HG03432 (cell line): ENCODE results near the gene PIBF1.
"Not testable (repeated sequence)": the region's sequence is repeated elsewhere in the genome, so short reads cannot be mapped to it uniquely, and the experiment has no call there.

ENCODE experiments used
- ATAC-seq: cut with Tn5 transposase; IDR thresholded peaks from one replicate; pipeline ENCODE4 v1.9.1; 2021; ENCODE audit warnings: mild to moderate bottlenecking, moderate library complexity; ENCODE audit not compliant: unreplicated experiment

PIBF1 gene

DNA sequence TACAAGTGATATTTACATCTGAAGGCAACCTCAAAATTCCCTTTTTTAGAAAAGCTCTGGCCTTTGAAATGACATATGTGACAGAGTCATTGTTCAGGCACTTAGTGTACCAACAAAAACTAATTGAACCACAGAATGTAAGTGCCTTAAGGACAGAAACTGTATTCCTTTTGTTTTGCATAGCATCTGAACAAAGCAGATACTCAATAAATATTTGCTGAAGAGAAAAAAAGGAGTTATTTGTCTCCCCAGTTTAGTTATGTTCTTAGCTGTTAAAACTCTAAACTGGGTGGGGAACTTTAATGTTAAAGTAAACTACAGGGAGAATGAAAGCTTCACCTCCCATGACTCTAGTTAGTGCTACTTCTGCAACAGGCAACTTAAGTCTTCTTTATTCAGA lies 220.0 kb downstream of the PIBF1 start:
- ATAC-seq, result no peak

DNA sequence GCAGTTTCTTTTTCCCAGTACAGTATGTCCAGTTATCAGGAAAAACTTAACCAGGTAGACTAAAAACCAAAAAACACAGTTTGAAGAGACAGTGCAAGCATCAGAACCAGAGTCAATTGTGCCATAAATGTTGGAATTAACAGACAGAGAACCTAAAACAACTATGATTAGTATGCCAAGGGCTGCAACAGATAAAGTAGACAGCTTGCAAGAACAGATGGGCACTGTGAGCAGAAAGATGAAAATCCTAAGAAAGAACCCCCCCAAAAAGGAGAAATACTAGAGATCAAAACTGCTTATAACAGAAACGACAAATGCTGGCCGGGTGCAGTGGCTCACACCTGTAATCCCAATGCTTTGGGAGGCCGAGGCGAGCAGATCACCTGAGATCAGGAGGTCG lies 229.8 kb downstream of the PIBF1 start:
- ATAC-seq, result no peak

DNA sequence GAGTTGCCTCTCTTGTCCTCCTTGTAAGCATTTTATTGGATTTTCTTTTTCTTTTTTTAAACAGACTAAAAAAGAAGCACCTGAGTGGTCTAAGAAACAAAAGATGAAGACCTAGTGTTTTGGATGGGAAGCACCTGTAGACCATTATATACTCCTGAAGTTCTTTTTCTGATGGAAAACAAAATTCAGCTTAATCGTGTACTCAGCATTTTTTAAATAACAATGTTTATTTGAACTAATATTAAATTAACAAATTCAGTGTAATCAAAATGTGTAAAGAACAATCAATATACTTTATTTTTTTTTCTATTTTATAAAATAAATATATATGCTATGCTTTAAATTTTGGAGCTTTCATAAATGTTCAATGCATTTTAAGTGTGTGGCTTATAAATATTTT lies 233.9 kb downstream of the PIBF1 start:
- no peak for ATAC-seq

DNA sequence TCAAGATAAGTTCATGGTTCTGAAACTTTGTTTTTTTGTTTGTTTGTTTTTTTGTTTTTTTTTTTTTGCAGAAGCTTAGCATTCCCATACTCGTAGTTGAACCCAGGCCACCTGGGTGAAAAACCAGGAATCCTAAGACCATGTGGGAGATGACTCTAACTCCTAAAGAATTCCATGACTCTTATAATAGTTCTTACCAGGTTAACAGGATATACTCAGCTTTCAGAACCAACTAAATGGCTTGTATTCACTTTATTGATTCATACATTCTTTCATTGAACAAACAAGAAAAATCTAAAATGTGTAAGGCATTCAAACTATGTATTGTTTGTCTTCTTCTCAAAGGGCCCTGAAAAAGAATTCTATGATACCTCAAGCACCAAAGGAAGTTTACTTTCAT lies 236.4 kb downstream of the PIBF1 start:
- no peak for ATAC-seq

DNA sequence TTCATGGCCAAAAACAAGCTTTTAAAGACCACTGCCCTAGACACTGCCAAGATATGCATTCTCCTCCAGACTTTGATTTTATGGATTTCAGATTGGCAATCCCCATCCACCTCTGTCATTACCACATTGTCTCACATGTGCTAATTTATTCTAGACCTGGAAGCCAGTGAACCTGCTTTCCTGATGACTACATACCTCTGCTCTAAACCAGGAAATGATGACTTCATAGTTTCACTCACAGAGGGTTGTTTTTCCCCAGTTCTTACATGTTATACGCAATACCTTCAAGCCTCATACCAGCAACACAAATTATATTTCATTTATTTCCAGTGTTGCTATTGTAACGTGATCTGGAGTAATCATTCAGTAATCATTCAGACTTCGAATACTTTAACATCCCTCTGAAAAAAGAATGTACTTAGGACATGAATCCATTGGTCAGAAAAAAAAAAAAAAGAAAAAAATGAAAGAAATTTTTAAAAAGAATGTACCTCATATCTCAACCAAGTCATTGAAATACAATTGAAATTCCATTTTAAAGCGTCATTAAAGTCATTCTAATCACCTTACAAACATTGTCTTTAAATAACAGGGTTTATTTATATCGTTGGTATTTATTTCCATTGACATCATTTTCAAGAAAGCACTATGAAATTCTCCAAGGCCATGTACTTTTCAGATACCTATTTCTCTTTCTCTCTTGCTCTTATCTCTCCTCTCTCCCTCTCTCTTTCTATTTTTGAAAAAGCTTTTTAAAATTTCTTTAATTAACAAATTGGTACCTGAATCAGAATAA lies 243.5 kb downstream of the PIBF1 start:
- peak; percentile 48 for ATAC-seq

DNA sequence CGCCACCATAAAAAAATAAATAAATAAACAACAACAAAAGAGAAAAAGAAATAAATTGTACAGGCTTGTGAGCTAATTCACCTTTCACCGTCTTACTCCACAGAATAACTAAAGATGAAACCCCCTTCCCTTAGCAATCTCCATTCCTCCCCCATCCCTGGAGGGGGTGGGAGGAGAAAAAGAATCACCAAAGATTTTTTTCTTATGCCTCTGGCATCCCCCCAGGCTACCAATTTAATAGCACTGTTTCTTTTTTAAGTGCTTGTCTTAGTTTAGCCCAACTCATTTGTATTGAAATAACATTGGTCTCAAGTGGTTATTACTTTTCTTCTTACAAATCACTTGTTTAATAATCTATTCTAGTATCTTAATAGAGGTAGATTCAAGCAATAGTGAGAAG lies 253.0 kb downstream of the PIBF1 start:
- no peak for ATAC-seq

DNA sequence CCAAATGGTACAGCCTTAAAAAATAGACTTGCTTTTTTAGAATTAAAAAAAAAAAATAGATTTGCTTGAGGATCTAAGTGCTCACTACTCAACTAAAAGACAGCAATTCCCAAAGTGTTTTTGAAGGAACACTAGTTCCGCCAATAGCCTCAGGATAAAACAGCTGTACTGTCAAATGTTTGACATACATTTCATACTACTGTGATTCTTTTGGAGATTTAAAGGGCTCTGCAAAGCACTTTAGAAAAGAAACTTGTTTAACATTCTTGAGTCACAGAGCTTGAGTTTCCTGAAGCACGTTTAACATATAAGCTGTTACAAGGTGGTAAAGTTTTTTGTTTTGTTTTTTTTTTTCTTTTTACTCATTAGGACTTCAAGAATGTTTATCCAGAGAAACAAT lies 253.7 kb downstream of the PIBF1 start:
- no peak for ATAC-seq

DNA sequence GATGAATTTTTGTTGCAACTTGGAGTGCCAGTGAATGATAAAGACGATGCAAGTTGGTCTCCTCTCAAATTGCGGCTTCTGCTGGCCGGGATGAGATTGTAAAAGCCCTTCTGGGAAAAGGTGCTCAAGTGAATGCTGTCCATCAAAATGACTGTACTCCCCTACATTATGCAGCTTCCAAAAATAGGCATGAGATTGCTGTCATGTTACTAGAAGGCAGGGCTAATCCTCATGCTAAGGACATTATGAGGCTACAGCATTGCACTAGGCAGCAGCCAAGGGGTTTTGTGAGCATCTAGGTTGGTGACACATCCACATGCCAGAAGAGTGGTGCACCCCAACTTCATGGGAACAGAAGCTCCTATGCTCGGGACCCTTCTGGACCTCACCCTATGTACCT lies 254.6 kb downstream of the PIBF1 start:
- no peak for ATAC-seq

DNA sequence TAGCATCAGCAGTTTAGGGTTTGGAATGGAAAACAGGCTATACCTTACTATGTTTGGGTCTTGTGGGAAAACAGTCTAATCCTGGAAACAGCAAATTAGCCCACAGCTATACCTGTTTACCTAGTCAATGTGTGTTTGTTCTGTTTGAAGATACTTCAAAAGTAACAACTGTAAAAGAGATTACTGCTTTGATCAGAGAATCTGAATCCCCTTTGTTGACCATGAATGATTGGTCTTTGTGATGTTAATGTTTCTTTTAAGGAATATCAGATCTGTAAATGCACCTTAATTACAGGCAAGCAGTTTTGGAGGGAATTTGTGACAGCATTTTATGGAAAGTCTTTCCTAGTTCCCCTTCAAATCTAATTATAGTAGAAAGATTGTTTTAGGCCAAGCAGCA lies 256.1 kb downstream of the PIBF1 start:
- no peak for ATAC-seq

DNA sequence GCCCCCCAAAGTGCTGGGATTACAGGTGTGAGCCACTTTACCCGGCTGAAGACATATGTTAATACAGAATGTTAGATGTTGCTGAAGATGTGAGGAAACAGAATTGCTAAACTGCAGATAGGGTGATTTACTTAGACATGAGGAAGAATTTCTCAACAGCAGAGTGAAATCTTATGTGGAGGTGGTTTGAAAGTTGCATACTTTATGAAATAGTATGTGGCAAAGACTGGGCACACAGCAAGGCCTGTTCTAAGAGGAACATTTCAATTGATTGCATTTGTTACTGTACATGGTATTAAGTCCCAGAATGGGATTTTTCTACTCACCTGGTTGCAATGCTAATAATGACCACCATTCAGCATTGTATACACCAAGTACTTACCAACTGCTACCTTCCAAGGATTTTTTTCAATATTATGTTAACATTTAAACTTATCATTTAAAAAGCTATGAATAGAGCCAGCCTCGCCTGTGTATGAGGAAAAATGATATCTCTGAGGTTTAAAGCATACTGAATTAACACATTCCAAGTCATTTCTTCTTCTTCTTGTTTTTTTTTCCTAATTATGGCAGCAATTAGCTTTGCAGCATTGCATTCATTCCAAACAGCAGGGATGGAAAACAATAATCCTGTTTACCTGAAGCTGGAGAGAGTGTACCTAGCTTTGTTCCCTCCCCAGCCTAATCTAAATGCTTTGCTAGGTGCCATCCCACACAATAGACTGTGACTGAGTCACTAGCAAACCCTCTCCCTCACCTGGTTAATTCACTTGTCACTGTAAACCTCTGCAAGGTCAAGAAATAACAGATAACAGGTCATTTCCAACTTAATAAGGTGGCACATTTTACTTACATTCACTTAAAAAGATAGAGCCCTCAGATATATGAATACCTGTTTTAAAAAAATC lies 257.5 kb downstream of the PIBF1 start:
- ATAC-seq, result no peak

DNA sequence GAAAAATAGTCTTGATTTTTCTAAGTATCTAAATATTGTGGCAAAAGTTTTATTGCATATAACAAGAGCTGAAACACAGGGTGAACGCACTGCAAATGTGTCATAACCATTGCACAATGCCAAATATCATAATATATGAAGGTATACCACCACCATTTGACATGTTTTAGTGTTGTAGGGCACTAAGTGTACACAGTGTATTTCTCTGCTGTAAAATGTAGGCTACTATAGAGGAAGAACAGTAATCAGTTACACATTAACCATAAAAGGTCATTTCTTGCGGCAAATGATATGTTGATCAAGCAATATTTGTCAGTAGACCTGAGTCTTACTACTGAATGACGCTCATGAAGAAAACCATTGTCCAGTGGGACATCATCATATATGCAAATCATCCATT lies 258.6 kb downstream of the PIBF1 start:
- no peak for ATAC-seq

DNA sequence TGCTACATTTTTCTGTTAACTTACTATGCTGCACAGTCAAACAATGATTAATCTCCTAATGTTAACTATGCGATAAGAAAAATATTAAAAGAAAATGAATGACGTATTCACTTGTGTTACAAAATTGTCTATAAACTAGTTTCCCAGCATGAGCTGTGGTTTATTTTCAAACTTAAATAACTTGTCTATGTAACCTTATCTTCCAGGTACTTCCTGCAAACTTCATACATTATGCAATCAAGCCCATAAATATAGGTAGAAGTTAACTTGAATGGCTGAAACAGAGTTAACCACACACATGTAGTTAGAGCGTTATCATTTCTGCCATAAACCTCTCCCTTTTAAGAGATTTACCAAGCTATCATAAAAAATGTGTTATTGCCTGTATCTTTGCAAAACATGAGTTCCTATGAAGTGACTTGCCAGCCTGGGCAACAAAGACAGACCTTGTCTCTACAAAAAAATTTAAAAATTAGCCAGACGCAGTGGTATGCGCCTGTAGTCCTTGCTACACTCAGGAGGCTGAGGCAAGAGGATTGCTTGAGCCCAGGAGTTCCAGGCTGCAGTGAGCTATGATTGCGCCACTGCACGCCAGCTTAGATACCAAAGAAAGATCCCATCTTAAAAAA lies 259.1 kb downstream of the PIBF1 start:
- no peak for ATAC-seq

DNA sequence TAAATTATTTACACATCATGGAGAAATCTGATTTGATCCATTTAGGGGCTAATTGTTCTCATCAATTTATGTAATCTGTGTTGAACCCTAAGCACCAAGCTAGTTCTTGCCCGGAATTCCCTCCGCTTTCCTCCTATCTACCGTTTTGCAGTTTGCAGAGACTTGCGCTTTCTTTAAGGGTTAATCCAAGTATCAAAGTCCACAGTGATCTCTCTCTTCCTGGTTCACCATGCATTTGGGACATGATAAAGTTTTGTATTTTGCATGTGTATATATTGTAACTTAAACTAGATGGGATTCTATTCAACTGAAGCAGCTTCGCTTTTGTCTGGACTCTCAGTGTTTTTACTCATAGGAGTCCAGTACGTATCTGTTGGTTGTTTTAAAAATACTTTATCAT lies 263.1 kb downstream of the PIBF1 start:
- ATAC-seq, result no peak

DNA sequence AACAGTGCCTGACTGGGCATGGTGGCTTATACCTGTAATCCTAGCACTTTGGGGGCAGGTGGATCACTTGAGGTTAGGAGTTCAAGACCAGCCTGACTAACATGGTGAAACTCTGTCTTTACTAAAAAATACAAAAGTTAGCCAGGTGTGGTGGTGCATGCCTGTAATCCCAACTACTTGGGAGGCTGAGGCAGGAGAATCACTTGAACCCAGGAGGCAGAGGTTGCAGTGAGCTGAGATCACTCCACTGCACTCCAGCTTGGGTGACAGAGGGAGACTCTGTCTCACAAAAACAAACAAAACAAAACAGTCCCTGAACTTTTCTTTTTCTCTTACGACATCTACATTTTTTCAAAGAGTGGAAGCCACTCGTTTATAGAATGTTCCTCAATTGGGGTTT lies 266.7 kb downstream of the PIBF1 start:
- not testable (repeated sequence) for ATAC-seq

DNA sequence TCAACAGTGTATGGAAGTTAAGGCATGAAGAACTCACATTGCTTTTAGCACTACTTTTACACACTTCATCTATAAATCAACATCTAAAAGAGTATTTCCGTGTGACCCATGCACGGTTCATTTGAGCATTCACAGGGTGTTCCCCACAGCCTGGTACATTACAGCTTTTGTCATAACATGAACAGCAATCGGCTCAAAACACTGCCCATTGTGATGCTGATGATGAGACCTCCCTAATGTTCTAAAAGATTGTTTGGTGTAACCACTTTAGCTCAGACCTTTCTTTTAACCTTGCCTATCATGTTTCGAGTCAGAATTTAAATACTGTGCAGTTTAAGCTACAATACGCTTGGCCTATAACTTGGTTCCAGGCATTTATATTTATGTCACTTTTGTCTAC lies 272.8 kb downstream of the PIBF1 start:
- no peak for ATAC-seq

DNA sequence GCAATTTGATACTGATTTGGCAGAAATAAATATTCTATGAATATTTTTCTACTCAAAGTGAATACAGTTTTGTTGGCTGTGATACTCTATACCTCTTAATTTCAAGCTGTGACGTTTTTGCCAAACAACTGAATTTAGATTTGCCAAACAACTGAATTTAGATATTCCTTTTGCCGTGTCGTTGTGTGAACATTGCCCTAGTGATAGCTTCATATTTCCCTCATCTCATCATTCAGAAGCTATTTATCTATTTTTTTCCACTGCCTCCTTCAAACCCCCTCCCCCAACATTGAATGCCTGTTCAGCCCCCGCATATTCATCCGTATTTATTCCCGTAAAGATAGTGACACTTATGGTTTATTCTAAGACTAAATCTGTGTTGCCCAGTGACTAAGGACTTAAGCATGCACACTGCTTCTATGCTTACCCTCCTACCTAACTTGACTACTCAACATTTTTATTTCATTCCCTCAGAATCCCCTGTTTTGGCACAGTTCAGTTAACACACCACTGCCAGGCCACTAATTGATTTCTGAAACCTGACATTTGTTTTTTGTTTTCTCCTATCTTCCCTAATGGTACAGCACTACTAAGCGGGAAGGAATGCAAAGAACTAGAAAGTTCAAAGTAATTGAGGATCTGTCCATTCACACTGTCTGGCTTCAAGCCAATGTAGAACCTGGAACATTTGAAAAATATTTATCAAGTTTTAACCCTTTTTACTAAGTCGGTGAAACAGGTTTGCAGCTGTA lies 274.1 kb downstream of the PIBF1 start:
- ATAC-seq, result no peak

DNA sequence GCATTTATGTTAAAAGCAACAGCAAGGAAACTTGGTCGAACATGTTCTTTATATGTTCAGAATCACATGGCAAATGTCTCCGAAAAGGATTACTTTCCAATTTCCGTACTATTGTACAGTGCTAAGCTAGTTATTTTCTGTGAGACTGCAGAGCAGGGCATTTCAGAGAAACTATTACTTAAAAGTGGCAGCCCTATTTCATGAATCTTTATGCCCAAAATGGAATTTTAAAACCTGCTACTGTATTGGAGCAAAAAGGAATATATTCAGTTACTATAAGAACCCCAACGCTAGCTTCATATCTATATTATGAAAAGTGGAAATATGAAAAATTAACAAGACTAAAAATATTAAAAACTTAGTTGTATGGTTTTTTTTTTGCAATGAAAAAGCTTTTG lies 274.6 kb downstream of the PIBF1 start:
- no peak for ATAC-seq

DNA sequence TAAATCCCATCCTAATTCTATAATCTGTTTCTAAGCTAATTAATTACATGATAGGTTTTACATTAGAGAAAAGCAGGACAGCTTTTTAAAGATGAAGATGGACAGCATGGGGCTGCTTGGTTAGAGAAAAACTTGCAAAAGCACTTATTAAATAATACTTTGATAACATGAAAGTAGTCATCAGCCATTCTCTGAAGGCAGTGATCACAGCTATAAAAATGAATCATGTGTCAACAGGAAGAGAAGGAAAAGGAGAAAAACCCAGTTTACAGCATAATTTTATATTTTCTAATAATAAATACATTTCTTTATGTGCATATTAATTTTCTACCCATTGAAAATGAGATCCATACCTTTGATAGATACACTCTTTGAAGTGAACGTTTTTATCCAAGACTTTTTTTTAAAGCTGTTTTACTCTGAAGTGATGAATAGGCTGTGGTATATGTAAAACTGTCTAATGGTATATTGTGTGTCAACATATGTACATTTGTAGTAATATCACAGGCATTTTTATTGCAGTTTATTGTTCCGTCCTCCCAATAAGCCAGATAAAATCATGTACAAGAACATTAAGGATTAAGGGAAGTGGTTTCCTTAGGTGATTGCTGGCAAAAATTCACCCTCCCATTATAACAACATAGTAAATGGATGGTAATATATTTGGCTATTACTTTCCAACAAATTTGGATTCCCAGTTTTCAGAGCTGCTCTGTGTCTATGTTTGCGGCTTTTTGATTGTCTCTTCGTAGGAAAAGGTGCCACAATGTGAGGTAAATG lies 275.5 kb downstream of the PIBF1 start:
- ATAC-seq, result no peak

DNA sequence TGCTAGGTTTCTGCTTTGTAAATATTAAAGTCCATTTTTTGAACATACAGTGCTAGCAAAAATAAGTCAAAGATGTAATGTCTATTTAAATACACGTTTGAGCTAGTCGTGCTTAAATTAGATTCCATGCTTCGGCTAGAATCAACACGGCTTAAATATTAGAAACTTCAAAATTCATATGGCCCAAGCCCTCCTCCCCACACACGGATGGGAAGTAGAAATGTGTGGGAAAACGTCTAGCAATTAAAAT lies 276.1 kb downstream of the PIBF1 start:
- ATAC-seq, result no peak

DNA sequence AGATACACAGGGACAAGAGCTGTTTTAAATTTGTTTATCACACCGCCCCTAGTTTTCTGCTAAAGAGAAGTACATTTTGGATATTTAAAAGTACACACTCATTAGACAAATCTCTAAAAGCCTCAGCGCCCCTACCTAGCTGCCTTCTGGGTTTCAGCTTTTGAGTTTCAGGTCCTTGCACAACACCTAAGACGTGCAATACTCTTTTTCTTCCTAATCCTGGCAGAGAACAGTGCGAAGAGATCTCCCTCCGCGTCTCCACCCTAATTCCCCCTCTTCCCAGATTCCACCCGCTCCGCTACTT lies 276.5 kb downstream of the PIBF1 start:
- ATAC-seq, result peak; percentile 18
